B cell (primary cell): ENCODE data around the gene NRROS. TPM values are rescaled to one million over a fixed set of nuclear protein-coding genes. Genes with fewer than 3 reads are reported as not detected.

Experiments
- ATAC-seq: fragments of 200-7000 bp; cut with Tn5 transposase; one replicate; pipeline ENCODE4 v1.10.0; 2021; ENCODE audit warnings: low read depth, mild to moderate bottlenecking, moderate number of reproducible peaks, moderate library complexity
- CTCF ChIA-PET: fragments of 350-600 bp; sonication (Branson Sonifier 250); formaldehyde crosslinking; loops from one replicate; lab custom pipeline; 2021; ENCODE audit warnings: antibody characterized with exemption, inconsistent platforms; lab: Charles Lee
- POLR2A ChIA-PET: fragments of 350-600 bp; sonication (Branson Sonifier 250); formaldehyde crosslinking; loops from one replicate; lab custom pipeline; 2021; ENCODE audit warnings: antibody characterized with exemption; lab: Charles Lee
- DNase-seq: peaks from one replicate; pipeline ENCODE4 v3.0.0; 2013
- H2AFZ ChIP-seq: 2 replicates; pipeline ENCODE4 v1.6.1; 2012; ENCODE audit warnings: mild to moderate bottlenecking, low read depth, low read length; ENCODE audit not compliant: insufficient read depth, poor library complexity, severe bottlenecking
- H3K27ac ChIP-seq, 2 donors: 1 replicate in 1 of 2; 2 replicates in 1 of 2; pipeline ENCODE4 v1.5.1; 2012 to 2013; ENCODE audit warnings: low read length in 2 of 2, mild to moderate bottlenecking in 2 of 2, moderate library complexity in 1 of 2
- H3K27me3 ChIP-seq, 4 experiments: fragments of 200-600 bp in 1 of 4; sonication (generic) in 1 of 4; replicated peaks in 1 of 4; 1 replicate in 2 of 4; 2 replicates in 2 of 4; pipeline versions ENCODE4 v1.6.1 to v1.7.0; 2013 to 2016; ENCODE audit warnings: low read length in 3 of 4, mild to moderate bottlenecking in 2 of 4, mixed read lengths in 1 of 4, moderate library complexity in 1 of 4; ENCODE audit not compliant: insufficient read depth in 4 of 4, control insufficient read depth in 3 of 4; ENCODE audit errors: control extremely low read depth in 1 of 4
- H3K36me3 ChIP-seq, 2 experiments: replicated peaks in 1 of 2; 1 replicate in 1 of 2; 2 replicates in 1 of 2; pipeline versions ENCODE4 v1.6.1 to v1.7.1; 2013; ENCODE audit warnings: low read length in 1 of 2; ENCODE audit not compliant: insufficient read depth in 2 of 2, control insufficient read depth in 1 of 2; ENCODE audit errors: control extremely low read depth in 1 of 2, extremely low read depth in 1 of 2
- H3K4me1 ChIP-seq, 2 donors: fragments of 200-600 bp in 1 of 2; sonication (generic) in 1 of 2; 1 replicate in 1 of 2; 2 replicates in 1 of 2; pipeline versions ENCODE4 v1.5.1 to v1.6.1; 2013 to 2017; ENCODE audit warnings: low read length in 2 of 2; ENCODE audit not compliant: control insufficient read depth in 2 of 2, insufficient read depth in 2 of 2
- H3K4me2 ChIP-seq: replicated peaks from 2 replicates; pipeline ENCODE3; 2012; ENCODE audit warnings: mild to moderate bottlenecking, low read depth, low read length; ENCODE audit not compliant: poor library complexity, severe bottlenecking
- H3K4me3 ChIP-seq, 5 experiments: fragments of 200-600 bp in 1 of 5; sonication (generic) in 1 of 5; 1 replicate in 3 of 5; 2 replicates in 2 of 5; pipeline versions ENCODE4 v1.5.1 to v1.7.0; 2011 to 2016; ENCODE audit warnings: low read length in 4 of 5, mild to moderate bottlenecking in 4 of 5, low read depth in 2 of 5, control low read depth in 1 of 5, moderate library complexity in 1 of 5; ENCODE audit not compliant: insufficient read depth in 1 of 5; ENCODE audit errors: control extremely low read depth in 1 of 5, extremely low read depth in 1 of 5
- H3K79me2 ChIP-seq: fragments of 200-600 bp; sonication (generic); one replicate; pipeline ENCODE4 v1.6.0; 2016; ENCODE audit warnings: low read length; ENCODE audit not compliant: control insufficient read depth, insufficient read depth
- H3K9ac ChIP-seq: fragments of 200-600 bp; sonication (generic); 2 replicates; pipeline ENCODE4 v1.6.1; 2017; ENCODE audit warnings: mild to moderate bottlenecking, low read length, moderate library complexity
- H3K9me3 ChIP-seq, 3 donors: one replicate each; pipeline versions ENCODE4 v1.6.1 to v1.7.1; 2013; ENCODE audit warnings: low read length in 2 of 3; ENCODE audit not compliant: control insufficient read depth in 2 of 3, insufficient read depth in 1 of 3; ENCODE audit errors: control extremely low read depth in 1 of 3
- H4K20me1 ChIP-seq: 2 replicates; pipeline ENCODE4 v1.6.0; 2012; ENCODE audit warnings: mild to moderate bottlenecking, low read length; ENCODE audit not compliant: insufficient read depth, control insufficient read depth, poor library complexity, severe bottlenecking
- H3K27ac Mint-ChIP-seq: one replicate; pipeline ENCODE4 v1.8.0; 2021; ENCODE audit warnings: mixed read lengths
- H3K27me3 Mint-ChIP-seq: one replicate; pipeline ENCODE4 v1.8.0; 2021; ENCODE audit warnings: mixed read lengths
- H3K4me1 Mint-ChIP-seq: one replicate; pipeline ENCODE4 v1.8.0; 2021; ENCODE audit warnings: mixed read lengths
- H3K4me3 Mint-ChIP-seq: one replicate; pipeline ENCODE4 v1.8.0; 2021; ENCODE audit warnings: mixed read lengths
- H3K9me3 Mint-ChIP-seq: one replicate; pipeline ENCODE4 v1.8.0; 2022; ENCODE audit warnings: mixed read lengths; ENCODE audit not compliant: insufficient read depth
- EZH2 ChIP-seq: IDR thresholded peaks from 2 replicates; pipeline ENCODE4 v1.6.1; 2012; ENCODE audit warnings: borderline replicate concordance, low read depth, mild to moderate bottlenecking, moderate library complexity, low read length; ENCODE audit not compliant: insufficient read depth, poor library complexity, severe bottlenecking
- WGBS: methylation state at CpG from one replicate; pipeline ENCODE4 v1.1.5; 2013; ENCODE audit warnings: missing lambda C conversion rate; ENCODE audit not compliant: insufficient coverage; 5-methylcytosine and 5-hydroxymethylcytosine counted together
- intact Hi-C: fragments of 100-400 bp; cut with micrococcal nuclease; formaldehyde crosslinking; loops from one replicate; pipeline ENCODE4 v1.10.0; 2022
- polyA plus RNA-seq: library from polyadenylated mRNA; depleted of rRNA; stranded (reverse); fragments of >200 nt; gene quantifications from 2 replicates; pipeline ENCODE4 v1.2.3, GENCODE V29; 2012
- total RNA-seq, 2 donors: library from RNA; stranded (reverse); fragments of 120-200 nt in 1 of 2; gene quantifications; 1 replicate in 1 of 2; 2 replicates in 1 of 2; pipeline versions ENCODE4 v1.2.3 to v1.2.4, GENCODE V29; 2013 to 2022
- TF ChIP-seq, protein P1 (sequence below): fragments of 200-600 bp; IDR thresholded peaks from one replicate; pipeline ENCODE4 v1.8.0; 2022; ENCODE audit warnings: antibody characterized with exemption, mild to moderate bottlenecking

NRROS gene
- total and polyA plus RNA-seq, 2 donors (not counting 1 experiment from before 2014, with no cell fraction given) = 40.1 to 87.9 TPM

DNA sequence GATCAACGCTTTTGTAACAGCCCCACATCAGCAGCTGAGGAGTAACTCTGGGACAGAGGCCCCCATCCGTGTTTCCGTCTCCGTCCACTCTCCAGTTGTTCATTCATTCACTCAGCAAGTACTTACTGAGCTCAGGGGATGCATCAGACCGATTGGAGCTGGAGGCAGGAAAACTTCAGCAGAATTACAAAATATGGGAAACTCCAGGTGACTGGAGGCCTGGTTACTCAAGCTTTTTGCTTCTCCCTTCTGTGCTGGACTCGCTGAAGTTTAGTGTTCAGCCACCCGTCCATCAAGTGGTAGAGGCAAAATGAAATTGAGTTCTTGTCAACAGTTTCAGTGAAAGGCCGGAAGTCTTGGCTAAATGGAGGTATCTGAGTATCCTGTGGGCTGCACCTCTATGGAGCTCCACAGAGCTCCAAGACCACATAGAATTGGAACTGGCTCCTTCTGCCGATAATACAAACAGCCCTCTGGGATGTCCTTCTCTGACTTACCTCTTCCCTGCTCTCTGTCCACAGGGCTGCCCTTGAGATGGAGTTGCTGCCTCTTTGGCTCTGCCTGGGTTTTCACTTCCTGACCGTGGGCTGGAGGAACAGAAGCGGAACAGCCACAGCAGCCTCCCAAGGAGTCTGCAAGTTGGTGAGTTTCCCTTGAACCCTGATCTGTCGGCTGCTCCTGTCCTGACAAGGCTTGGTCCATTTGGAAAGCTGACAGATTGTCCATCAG is 14.7 kb downstream of the NRROS start:
- Mint-ChIP-seq H3K27ac (no peak overlapping the region), H3K9me3 (no peaks in the 10 kb centered on the region), H3K27me3 (no peaks in the 10 kb centered on the region), H3K4me1 (peaks cover 38% of the 10 kb centered on the region), H3K4me3 (no peak overlapping the region)
- Histone ChIP-seq H3K27ac (no peak overlapping the region), H3K36me3 (peaks cover 5 to 60% of the 10 kb centered on the region in 2 experiments), H3K9me3 (no peaks in the 10 kb centered on the region), H4K20me1 (peaks cover 54% of the 10 kb centered on the region), H3K27me3 (no peaks in the 10 kb centered on the region), H3K4me2 (no peak overlapping the region), H3K9ac (no peak overlapping the region), H3K4me1 (peaks cover 0 to 4% of the 10 kb centered on the region in 2 donors), H3K79me2 (peaks cover 58% of the 10 kb centered on the region), H2AFZ (no peak overlapping the region), H3K4me3 (no peak overlapping the region)
- WGBS = 90% methylated on average over 12 of the region's 12 CpGs
- POLR2A ChIA-PET = no interaction called here
- ATAC-seq (no peak), DNase-seq (no peak)
- TF ChIP-seq, protein P1, sequence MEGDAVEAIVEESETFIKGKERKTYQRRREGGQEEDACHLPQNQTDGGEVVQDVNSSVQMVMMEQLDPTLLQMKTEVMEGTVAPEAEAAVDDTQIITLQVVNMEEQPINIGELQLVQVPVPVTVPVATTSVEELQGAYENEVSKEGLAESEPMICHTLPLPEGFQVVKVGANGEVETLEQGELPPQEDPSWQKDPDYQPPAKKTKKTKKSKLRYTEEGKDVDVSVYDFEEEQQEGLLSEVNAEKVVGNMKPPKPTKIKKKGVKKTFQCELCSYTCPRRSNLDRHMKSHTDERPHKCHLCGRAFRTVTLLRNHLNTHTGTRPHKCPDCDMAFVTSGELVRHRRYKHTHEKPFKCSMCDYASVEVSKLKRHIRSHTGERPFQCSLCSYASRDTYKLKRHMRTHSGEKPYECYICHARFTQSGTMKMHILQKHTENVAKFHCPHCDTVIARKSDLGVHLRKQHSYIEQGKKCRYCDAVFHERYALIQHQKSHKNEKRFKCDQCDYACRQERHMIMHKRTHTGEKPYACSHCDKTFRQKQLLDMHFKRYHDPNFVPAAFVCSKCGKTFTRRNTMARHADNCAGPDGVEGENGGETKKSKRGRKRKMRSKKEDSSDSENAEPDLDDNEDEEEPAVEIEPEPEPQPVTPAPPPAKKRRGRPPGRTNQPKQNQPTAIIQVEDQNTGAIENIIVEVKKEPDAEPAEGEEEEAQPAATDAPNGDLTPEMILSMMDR = no peak
- TF ChIP-seq EZH2 = no peak
- CTCF ChIA-PET = interaction anchor here (1.0 to 1.9 kb wide), 2 partner anchors 10 to 49 kb away, joined by 3 to 5 read pairs; no protein-coding TSS in a partner anchor
- intact Hi-C loops = no loop called here

- Histone ChIP-seq H3K9ac (no peak overlapping the region), H3K4me3 (no peak overlapping the region), H3K9me3 (no peaks in the 10 kb centered on the region), H3K4me2 (no peak overlapping the region), H3K27ac (no peak overlapping the region), H2AFZ (no peak overlapping the region), H3K36me3 (peaks cover 5 to 61% of the 10 kb centered on the region in 2 experiments), H3K4me1 (peaks cover 0 to 3% of the 10 kb centered on the region in 2 donors), H3K27me3 (no peaks in the 10 kb centered on the region), H3K79me2 (peaks cover 53% of the 10 kb centered on the region), H4K20me1 (peaks cover 52% of the 10 kb centered on the region)
- ATAC-seq (no peak), DNase-seq (no peak)
- no peak overlapping the region for H3K27ac Mint-ChIP-seq
- ChIA-PET POLR2A (no interaction called here), CTCF (interaction anchor here (1.0 to 1.9 kb wide), 2 partner anchors 10 to 50 kb away, joined by 3 to 5 read pairs; no protein-coding TSS in a partner anchor)
- TF ChIP-seq, protein P1 = no peak
- no peak for TF ChIP-seq EZH2
- H3K27me3 Mint-ChIP-seq = no peaks in the 10 kb centered on the region
- intact Hi-C loops = no loop called here
- 98% methylated on average over 6 of the region's 7 CpGs for WGBS
- peaks cover 35% of the 10 kb centered on the region for H3K4me1 Mint-ChIP-seq
- H3K9me3 Mint-ChIP-seq = no peaks in the 10 kb centered on the region
- no peak overlapping the region for H3K4me3 Mint-ChIP-seq
Observed at GRCh38 chr3:196654735-196655090, 15.2 kb downstream of the NRROS start.
